PC-3 (cell line): Measurements from ENCODE around the gene RHEX.

ENCODE experiments used
- CTCF ChIP-seq: fragments of 300-600 bp; sonication (generic); conservative IDR thresholded peaks from 2 replicates; pipeline ENCODE4 v1.5.1; 2017; ENCODE audit warnings: antibody characterized with exemption, low read depth, mild to moderate bottlenecking, low read length
- EZH2 ChIP-seq: fragments of 300-600 bp; sonication (generic); IDR thresholded peaks from one replicate; pipeline ENCODE4 v1.6.1; 2017; ENCODE audit warnings: antibody characterized with exemption, mild to moderate bottlenecking, low read length; ENCODE audit not compliant: unreplicated experiment
- EZH2phosphoT487 ChIP-seq: fragments of 300-600 bp; sonication (generic); IDR thresholded peaks from 2 replicates; pipeline ENCODE4 v1.6.1; 2018; ENCODE audit warnings: mild to moderate bottlenecking, antibody characterized with exemption, low read length, borderline replicate concordance

GRCh38 chr1:206100226-206100815 is 47.3 kb downstream of the RHEX start:
- no peak for TF ChIP-seq EZH2phosphoT487
- TF ChIP-seq CTCF = no peak
- TF ChIP-seq EZH2 = no peak
